ENCODE data around the gene GPC6. TPM values are rescaled to one million over a fixed set of nuclear protein-coding genes. Genes with fewer than 3 reads are reported as not detected.

GPC6 gene
- total and polyA plus RNA-seq, 4 donors: 5.9 to 29.1 (median 18.2) TPM

- H3K27ac ChIP-seq (ENCODE audit: low read depth in 1 of 2, low read length in 2 of 2): no peak overlapping the region
- H3K4me3 ChIP-seq (ENCODE audit: low read depth in 1 of 3, low read length in 3 of 3): no peak overlapping the region
- H3K36me3 ChIP-seq (ENCODE audit: control insufficient read depth in 4 of 4, insufficient read depth in 3 of 4, low read depth in 1 of 4, low read length in 3 of 4): no peaks in the 10 kb centered on the region
- TF ChIP-seq FOXA1 (IDR thresholded peaks at IDR 0.05) (no peak), NR2F2 (IDR thresholded peaks at IDR 0.05) (no peak), REST (IDR thresholded peaks at IDR 0.05) (no peak), ATF3 (IDR thresholded peaks at IDR 0.05) (no peak), GABPA (IDR thresholded peaks at IDR 0.05 in 1 of 2, conservative IDR thresholded peaks at IDR 0.05 in 1 of 2) (no peak), RAD21 (IDR thresholded peaks at IDR 0.05) (no peak), HNF4G (IDR thresholded peaks at IDR 0.05) (no peak), YY1 (IDR thresholded peaks at IDR 0.05) (no peak), SP1 (IDR thresholded peaks at IDR 0.05) (no peak), JUND (IDR thresholded peaks at IDR 0.05) (no peak), FOXA2 (IDR thresholded peaks at IDR 0.05) (no peak), RXRA (IDR thresholded peaks at IDR 0.05) (no peak), HNF4A (conservative IDR thresholded peaks at IDR 0.05) (no peak)
- H3K4me1 ChIP-seq (ENCODE audit: control insufficient read depth in 4 of 4, insufficient read depth in 4 of 4, low read length in 3 of 4): no peaks in the 10 kb centered on the region
- no peak overlapping the region for H3K9ac ChIP-seq (ENCODE audit: low read depth in 1 of 2, low read length in 2 of 2)
- no peaks in the 10 kb centered on the region for H3K27me3 ChIP-seq (ENCODE audit: control insufficient read depth in 4 of 4, insufficient read depth in 4 of 4, low read length in 3 of 4)
- 97% methylated on average over 7 of the region's 7 CpGs for WGBS
- peaks cover 0 to 11% (median 0%) of the 10 kb centered on the region in 4 donors for H3K9me3 ChIP-seq (ENCODE audit: control insufficient read depth in 4 of 4, low read length in 3 of 4)
- no peak for DNase-seq (ENCODE audit: low spot score)
Measured at GRCh38 chr13:93472296-93472695, 245.7 kb downstream of the GPC6 start.

- Histone ChIP-seq H3K27me3 (ENCODE audit: control insufficient read depth in 4 of 4, insufficient read depth in 4 of 4, low read length in 3 of 4) (no peaks in the 10 kb centered on the region), H3K9me3 (ENCODE audit: control insufficient read depth in 4 of 4, low read length in 3 of 4) (peaks cover 0 to 11% (median 0%) of the 10 kb centered on the region in 4 donors), H3K4me3 (ENCODE audit: low read depth in 1 of 3, low read length in 3 of 3) (no peak overlapping the region), H3K9ac (ENCODE audit: low read depth in 1 of 2, low read length in 2 of 2) (no peak overlapping the region), H3K36me3 (ENCODE audit: control insufficient read depth in 4 of 4, insufficient read depth in 3 of 4, low read depth in 1 of 4, low read length in 3 of 4) (no peaks in the 10 kb centered on the region), H3K27ac (ENCODE audit: low read depth in 1 of 2, low read length in 2 of 2) (no peak overlapping the region), H3K4me1 (ENCODE audit: control insufficient read depth in 4 of 4, insufficient read depth in 4 of 4, low read length in 3 of 4) (no peaks in the 10 kb centered on the region)
- 92% methylated on average over 1 of the region's 1 CpG for whole genome bisulfite sequencing
- no peak for DNase-seq (ENCODE audit: low spot score)
- TF ChIP-seq HNF4G (IDR thresholded peaks at IDR 0.05) (no peak), YY1 (IDR thresholded peaks at IDR 0.05) (no peak), EGR1 (IDR thresholded peaks at IDR 0.05; ENCODE audit: low read depth in 2 of 2) (no peak), FOXA2 (IDR thresholded peaks at IDR 0.05) (no peak), HNF4A (conservative IDR thresholded peaks at IDR 0.05) (no peak), REST (IDR thresholded peaks at IDR 0.05) (no peak), RXRA (IDR thresholded peaks at IDR 0.05) (no peak), SP1 (IDR thresholded peaks at IDR 0.05) (no peak), GABPA (IDR thresholded peaks at IDR 0.05 in 1 of 2, conservative IDR thresholded peaks at IDR 0.05 in 1 of 2) (no peak), RAD21 (IDR thresholded peaks at IDR 0.05) (no peak), ATF3 (IDR thresholded peaks at IDR 0.05) (no peak), NR2F2 (IDR thresholded peaks at IDR 0.05) (no peak), MAX (IDR thresholded peaks at IDR 0.05) (no peak), ZBTB33 (IDR thresholded peaks at IDR 0.05) (no peak), JUND (IDR thresholded peaks at IDR 0.05) (no peak), TAF1 (conservative IDR thresholded peaks at IDR 0.05) (no peak), FOXA1 (IDR thresholded peaks at IDR 0.05) (no peak), CTCF (IDR thresholded peaks at IDR 0.05; ENCODE audit: low read depth, low read length, missing input control) (no peak)
Measured at GRCh38 chr13:93472814-93473296, 246.2 kb downstream of the GPC6 start.

All from liver (tissue), 9 donors.